Suppressor macrophage treated with lipopolysaccharide for 4 hours (primary cell): ENCODE results near the gene FNIP2.
"Not testable (repeated sequence)": the region's sequence is repeated elsewhere in the genome, so short reads cannot be mapped to it uniquely, and the experiment has no call there.

Source experiments
- DNase-seq: peaks from one replicate; pipeline ENCODE4 v3.0.0-alpha.2; 2020

The FNIP2 gene

GRCh38 chr4:158768555-158769174 is at the start of gene FNIP2:
TSS of gene FNIP2 (plus strand) at chr4:158769026. CDS start at chr4:158769213, 187 bp downstream.
- peak; percentile 89 for DNase-seq

GRCh38 chr4:158721680-158722079 is 47.1 kb upstream of the FNIP2 start:
- DNase-seq = no peak

GRCh38 chr4:158722291-158722916 is 46.4 kb upstream of the FNIP2 start:
- peak; percentile 30 for DNase-seq

GRCh38 chr4:158722917-158723793 is 45.7 kb upstream of the FNIP2 start, which contains the start of gene PPID:
TSS of gene PPID (minus strand) at chr4:158723396. CDS start at chr4:158723288, 108 bp downstream.
- DNase-seq = peak; percentile 92

- no peak for DNase-seq
Measured at GRCh38 chr4:158724637-158725036, 44.2 kb upstream of the FNIP2 start.

- DNase-seq = no peak
Measured at GRCh38 chr4:158726633-158727032, 42.2 kb upstream of the FNIP2 start.

- DNase-seq = no peak
Measured at GRCh38 chr4:158728236-158728635, 40.6 kb upstream of the FNIP2 start.

GRCh38 chr4:158729716-158730559 is 38.9 kb upstream of the FNIP2 start:
- DNase-seq = peak; percentile 76

GRCh38 chr4:158738866-158739265 is 30.0 kb upstream of the FNIP2 start:
- DNase-seq = no peak

GRCh38 chr4:158739600-158739999 is 29.2 kb upstream of the FNIP2 start:
- no peak for DNase-seq

GRCh38 chr4:158741326-158742021 is 27.4 kb upstream of the FNIP2 start:
- no peak for DNase-seq

- not testable (repeated sequence) for DNase-seq
Measured at GRCh38 chr4:158746537-158746936, 22.3 kb upstream of the FNIP2 start.

- no peak for DNase-seq
Measured at GRCh38 chr4:158750379-158750778, 18.4 kb upstream of the FNIP2 start.

GRCh38 chr4:158754385-158755180 is 14.2 kb upstream of the FNIP2 start:
- DNase-seq = no peak

GRCh38 chr4:158755819-158756218 is 13.0 kb upstream of the FNIP2 start:
- not testable (repeated sequence) for DNase-seq

- DNase-seq = no peak
Measured at GRCh38 chr4:158756588-158756987, 12.2 kb upstream of the FNIP2 start.

- no peak for DNase-seq
Measured at GRCh38 chr4:158758142-158758541, 10.7 kb upstream of the FNIP2 start.

- no peak for DNase-seq
Measured at GRCh38 chr4:158758703-158759102, 10.1 kb upstream of the FNIP2 start.

GRCh38 chr4:158759539-158759938 is 9.3 kb upstream of the FNIP2 start:
- not testable (repeated sequence) for DNase-seq

- no peak for DNase-seq
Measured at GRCh38 chr4:158760866-158761265, 8.0 kb upstream of the FNIP2 start.

GRCh38 chr4:158762553-158762952 is 6.3 kb upstream of the FNIP2 start:
- DNase-seq = no peak
